MG63 (cell line): ENCODE data around the gene CCDC127. TPM values are rescaled to one million over a fixed set of nuclear protein-coding genes. Genes with fewer than 3 reads are reported as not detected.
"Not testable (repeated sequence)": the region's sequence is repeated elsewhere in the genome, so short reads cannot be mapped to it uniquely, and the experiment has no call there.

Experiments used
- DNase-seq: peaks from one replicate; pipeline ENCODE4 v3.0.0-alpha.2; 2020
- H3K27me3 ChIP-seq: fragments of 250-450 bp; sonication (Bioruptor Pico); 2 replicates; pipeline ENCODE4 v1.5.1; 2020; ENCODE audit warnings: mild to moderate bottlenecking, moderate library complexity
- H3K36me3 ChIP-seq: fragments of 250-450 bp; sonication (Bioruptor Pico); 2 replicates; pipeline ENCODE4 v1.5.1; 2020; ENCODE audit warnings: mild to moderate bottlenecking, moderate library complexity
- H3K4me3 ChIP-seq: fragments of 250-450 bp; sonication (Bioruptor Pico); 2 replicates; pipeline ENCODE4 v1.5.1; 2020; ENCODE audit warnings: mild to moderate bottlenecking, moderate library complexity
- H3K9me3 ChIP-seq: fragments of 250-450 bp; sonication (Bioruptor Pico); 2 replicates; pipeline ENCODE4 v1.5.1; 2020; ENCODE audit warnings: mild to moderate bottlenecking, moderate library complexity
- total RNA-seq: library from RNA; depleted of rRNA; stranded (reverse); fragments of >200 nt; shearing (Covaris generic); gene quantifications from 2 replicates; pipeline ENCODE4 v1.2.3, GENCODE V29; 2014; ENCODE audit warnings: low replicate concordance

CCDC127 gene
- total RNA-seq, 1 experiment from 2014 or later, result 3.4 TPM

DNA sequence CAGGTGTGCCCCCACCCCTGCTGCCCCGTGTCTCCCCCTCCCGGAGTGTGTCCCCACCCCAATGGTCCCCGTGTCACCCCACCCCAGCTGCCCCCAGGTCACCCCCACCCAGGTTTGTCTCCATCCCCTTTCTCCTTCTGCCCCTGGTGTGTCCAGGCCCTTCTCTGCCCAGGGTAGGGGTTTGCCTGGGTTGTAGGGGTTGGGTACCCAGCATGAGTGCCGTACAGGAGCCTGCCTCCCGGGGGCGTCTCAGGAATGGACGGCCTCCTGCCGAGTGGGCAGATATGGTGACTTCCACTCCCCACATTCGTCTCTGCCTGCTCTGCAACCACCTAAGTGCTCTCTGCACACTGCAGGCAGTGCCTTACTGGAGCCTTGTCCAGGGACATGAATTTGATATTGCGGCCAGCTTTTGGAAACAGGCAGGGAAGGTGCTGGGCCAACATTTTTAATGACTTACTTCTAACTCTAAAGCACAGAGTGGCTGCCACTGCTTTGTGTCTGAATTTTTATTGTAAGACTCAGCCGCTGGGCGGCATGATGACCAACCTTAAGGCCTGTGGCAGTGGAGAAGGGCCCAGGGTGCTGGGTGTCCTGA lies 20.0 kb downstream of the CCDC127 start:
- Histone ChIP-seq H3K36me3 (no peaks in the 10 kb centered on the region), H3K27me3 (no peaks in the 10 kb centered on the region), H3K9me3 (no peaks in the 10 kb centered on the region), H3K4me3 (no peak overlapping the region)
- DNase-seq, result no peak

DNA sequence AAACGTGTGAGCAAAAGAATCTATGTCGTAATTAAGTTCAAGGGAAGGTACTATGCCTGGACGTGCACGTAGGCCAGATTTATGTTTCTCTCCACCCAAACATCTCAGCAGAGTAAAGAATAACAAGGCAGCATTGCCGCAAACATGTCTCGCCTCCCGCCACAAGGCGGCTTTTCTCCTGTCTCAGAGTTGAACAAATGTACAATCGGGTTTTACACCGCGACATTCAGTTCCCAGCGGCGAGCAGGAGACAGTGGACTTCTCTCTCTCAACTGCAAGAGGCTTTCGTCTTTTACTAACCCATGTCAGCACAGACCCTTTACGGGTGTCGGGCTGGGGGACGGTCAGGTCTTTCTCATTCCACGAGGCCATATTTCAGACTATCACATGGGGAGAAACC lies 20.9 kb downstream of the CCDC127 start:
- H3K4me3 ChIP-seq, H3K27me3 ChIP-seq: not testable (repeated sequence)

DNA sequence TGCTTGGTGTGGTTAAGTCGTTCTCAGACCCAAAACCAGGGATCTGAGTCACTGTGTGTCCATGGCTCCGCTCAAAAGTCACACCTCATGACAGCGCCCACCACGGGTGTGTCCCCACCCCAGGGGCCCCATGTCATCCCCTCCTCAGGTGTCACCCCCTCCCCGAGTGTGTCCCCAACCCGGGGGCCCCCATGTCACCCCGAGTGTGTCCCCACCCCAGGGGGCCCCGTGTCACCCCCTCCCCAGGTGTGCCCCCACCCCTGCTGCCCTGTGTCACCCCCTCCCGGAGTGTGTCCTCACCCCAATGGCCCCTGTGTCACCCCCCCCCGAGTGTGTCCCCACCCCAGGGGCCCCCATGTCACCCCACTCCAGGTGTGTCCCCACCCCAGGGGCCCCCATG lies 21.6 kb downstream of the CCDC127 start:
- no peaks in the 10 kb centered on the region for H3K9me3 ChIP-seq
- H3K36me3 ChIP-seq, result no peaks in the 10 kb centered on the region
- H3K4me3 ChIP-seq, result no peak overlapping the region
- DNase-seq, result no peak
- H3K27me3 ChIP-seq, result no peaks in the 10 kb centered on the region

More for the DNA sequence above, 20.9 kb downstream of the CCDC127 start:
- not testable (repeated sequence) for DNase-seq, H3K36me3 ChIP-seq, H3K9me3 ChIP-seq

DNA sequence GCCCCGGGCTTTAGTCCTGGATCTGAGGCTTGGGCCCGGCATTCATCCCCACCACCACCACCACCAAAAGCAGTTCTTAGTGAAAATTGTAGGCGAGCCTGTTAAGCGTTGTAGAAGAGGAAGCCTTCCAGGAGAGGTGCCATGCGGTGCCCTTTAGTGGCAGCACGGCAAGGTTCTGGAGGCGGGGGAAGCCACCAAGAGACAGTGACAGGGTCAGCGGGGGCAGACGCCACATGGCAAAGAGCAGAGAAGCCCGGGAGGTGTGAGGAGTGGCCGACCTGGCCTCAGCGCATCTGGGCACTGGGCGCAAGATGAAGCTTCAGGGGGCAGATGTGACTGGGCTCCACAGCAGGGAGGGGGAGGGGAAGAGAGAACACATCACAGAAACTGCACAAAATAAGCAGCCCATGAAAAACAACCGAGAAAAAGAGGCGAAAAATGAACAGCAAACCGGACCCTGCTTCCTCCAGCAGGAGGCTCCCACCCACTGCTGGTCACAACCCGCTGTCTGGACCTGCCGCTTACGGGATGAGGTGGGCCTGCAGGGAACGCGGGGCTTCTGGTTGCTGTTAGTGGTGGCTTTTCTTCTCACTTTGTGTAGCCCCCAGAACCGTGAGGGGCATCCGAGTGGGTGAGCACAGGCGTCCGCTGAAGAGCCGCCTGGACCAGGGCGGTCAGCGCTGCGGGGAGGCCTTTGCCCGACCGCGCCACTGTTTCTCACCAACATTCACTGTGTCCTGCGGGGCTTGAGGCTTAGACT lies 22.4 kb downstream of the CCDC127 start:
- Histone ChIP-seq H3K4me3 (no peak overlapping the region), H3K27me3 (no peaks in the 10 kb centered on the region), H3K36me3 (no peaks in the 10 kb centered on the region), H3K9me3 (no peaks in the 10 kb centered on the region)
- no peak for DNase-seq

DNA sequence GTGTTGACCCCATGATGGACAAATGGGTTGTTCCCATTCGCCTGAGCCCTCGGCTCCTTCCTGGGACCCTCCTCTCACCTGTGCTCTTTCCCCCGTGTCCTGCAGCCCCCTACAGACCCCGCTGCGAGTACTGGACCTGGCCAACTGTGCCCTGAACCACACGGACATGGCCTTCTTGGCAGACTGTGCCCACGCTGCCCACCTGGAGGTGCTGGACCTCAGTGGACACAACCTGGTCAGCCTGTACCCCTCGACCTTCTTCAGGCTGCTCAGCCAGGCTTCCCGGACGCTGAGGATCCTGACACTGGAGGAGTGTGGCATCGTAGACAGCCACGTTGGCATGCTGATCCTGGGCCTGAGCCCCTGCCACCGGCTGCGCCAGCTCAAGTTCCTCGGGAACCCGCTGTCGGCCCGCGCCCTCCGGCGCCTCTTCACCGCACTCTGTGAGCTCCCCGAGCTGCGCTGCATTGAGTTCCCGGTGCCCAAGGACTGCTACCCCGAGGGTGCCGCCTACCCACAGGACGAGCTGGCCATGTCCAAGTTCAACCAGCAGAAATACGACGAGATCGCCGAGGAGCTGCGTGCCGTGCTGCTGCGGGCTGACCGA lies 23.2 kb downstream of the CCDC127 start:
- no peak for DNase-seq
- no peak overlapping the region for H3K4me3 ChIP-seq
- no peaks in the 10 kb centered on the region for H3K9me3 ChIP-seq
- H3K36me3 ChIP-seq, result no peaks in the 10 kb centered on the region
- H3K27me3 ChIP-seq, result no peaks in the 10 kb centered on the region

DNA sequence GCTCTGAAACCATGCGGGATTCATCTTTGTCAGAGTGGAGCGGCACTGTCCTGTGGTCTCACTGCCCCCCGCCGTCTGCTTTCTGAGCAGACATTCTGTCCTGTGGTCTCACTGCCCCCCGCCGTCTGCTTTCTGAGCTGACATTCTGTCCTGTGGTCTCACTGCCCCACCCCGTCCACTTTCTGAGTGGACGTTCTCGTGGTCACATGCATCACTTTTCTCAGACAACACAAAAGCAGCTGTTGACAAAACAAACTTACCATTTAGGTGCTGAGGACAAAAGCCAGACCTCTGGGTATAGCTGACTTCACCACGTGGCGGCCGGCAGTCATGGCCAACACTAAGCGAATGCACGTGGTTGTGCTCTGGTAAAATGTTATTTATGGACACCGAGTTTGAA lies 23.9 kb downstream of the CCDC127 start:
- no peaks in the 10 kb centered on the region for H3K36me3 ChIP-seq
- no peak for DNase-seq
- no peak overlapping the region for H3K4me3 ChIP-seq
- no peaks in the 10 kb centered on the region for H3K9me3 ChIP-seq
- H3K27me3 ChIP-seq, result no peaks in the 10 kb centered on the region

DNA sequence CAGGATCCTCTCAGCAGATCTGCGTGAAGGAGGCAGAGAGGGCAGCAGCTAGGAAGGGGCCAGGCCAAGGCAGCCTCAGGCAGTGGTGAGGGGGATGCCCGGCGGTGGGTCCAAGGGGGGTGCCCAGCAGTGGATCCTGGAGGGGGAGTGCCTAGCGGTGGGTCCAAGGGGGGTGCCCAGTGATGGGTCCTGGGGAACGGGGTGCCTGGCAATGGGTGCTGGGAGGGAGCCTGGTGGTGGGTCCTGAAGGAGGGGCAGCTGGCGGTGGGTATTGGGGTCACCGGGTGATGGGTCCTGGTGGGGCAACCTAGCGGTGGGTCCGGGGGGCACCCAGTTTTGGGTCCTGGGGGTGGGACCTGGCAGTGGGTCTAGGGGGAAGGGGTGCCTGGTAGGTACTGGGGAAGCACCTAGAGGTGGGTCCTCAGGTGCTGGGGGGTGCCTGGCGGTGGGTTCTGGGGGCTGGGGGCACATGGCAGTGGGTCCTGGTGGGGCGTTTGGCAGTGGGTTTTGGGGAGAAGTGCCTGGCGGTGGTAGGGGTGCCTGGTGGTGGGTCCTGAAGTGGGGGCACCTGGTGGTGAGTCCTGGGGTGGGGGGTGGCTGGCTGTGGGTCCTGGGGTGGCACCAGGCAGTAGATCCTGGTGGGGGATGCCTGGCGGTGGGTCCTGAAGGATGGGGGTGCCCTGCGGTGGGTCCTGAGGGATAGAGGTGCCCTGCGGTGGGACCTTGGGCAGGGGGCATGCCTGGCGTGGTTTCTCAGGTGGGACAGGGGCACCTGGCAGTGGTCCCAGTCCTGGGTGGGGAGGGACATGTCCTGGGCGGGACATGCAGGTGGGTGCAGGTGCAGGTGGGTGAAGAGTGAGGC lies 24.8 kb downstream of the CCDC127 start:
- Histone ChIP-seq H3K27me3 (no peaks in the 10 kb centered on the region), H3K9me3 (no peaks in the 10 kb centered on the region), H3K4me3 (no peak overlapping the region), H3K36me3 (no peaks in the 10 kb centered on the region)
- no peak for DNase-seq

DNA sequence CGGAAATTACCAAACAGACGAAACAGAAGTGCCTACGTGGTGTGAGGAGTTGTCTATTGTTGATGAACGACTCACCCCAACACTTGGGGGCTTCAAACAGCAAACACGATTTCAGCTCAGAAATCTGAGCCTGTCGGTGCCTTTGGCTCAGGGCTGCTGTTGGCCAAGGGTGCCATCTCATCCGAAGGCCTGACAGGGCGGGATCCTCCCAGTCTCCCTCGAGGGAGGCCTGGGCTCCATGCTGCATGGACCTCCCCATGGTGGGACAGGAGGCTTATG lies 25.3 kb downstream of the CCDC127 start:
- Histone ChIP-seq H3K27me3 (no peaks in the 10 kb centered on the region), H3K36me3 (no peaks in the 10 kb centered on the region), H3K4me3 (no peak overlapping the region), H3K9me3 (no peaks in the 10 kb centered on the region)
- DNase-seq, result no peak

DNA sequence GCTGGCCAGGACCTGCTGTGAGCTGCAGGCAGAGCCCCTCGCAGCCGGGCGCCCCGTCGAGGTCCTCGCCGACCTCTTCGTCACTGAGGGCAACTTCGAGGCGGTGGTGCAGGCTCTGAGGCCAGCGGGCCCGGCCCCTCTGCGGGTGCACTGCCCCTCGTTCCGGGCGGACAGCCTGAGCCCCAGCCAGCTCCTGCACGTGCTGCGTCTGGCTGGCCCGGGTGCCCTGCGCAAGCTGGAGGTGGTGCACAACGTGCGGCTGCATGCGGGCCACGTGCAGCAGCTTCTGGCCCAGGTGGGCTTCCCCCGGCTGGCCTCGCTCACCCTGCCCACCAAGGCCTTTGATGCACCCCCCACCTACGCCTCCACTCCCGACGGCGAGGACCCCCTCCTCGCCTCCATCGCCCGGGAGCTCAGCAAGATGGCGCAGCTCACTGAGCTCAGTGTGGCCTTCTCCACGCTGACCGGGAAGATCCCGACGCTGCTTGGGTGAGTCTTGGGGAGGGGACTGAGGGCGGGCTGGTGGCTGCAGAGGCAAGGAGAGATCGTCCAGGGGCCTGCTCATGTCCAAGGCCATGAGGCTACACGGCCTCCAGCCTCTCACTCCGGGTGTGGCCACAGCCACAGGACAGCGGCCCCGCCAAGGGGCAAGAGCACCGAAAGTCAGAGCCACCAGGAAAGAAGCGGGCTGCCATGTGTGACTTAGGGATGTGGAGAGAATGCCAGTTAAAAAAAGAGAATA lies 25.8 kb downstream of the CCDC127 start:
- no peak for DNase-seq
- H3K4me3 ChIP-seq, result no peak overlapping the region
- H3K36me3 ChIP-seq, result no peaks in the 10 kb centered on the region
- H3K27me3 ChIP-seq, result no peaks in the 10 kb centered on the region
- no peaks in the 10 kb centered on the region for H3K9me3 ChIP-seq

DNA sequence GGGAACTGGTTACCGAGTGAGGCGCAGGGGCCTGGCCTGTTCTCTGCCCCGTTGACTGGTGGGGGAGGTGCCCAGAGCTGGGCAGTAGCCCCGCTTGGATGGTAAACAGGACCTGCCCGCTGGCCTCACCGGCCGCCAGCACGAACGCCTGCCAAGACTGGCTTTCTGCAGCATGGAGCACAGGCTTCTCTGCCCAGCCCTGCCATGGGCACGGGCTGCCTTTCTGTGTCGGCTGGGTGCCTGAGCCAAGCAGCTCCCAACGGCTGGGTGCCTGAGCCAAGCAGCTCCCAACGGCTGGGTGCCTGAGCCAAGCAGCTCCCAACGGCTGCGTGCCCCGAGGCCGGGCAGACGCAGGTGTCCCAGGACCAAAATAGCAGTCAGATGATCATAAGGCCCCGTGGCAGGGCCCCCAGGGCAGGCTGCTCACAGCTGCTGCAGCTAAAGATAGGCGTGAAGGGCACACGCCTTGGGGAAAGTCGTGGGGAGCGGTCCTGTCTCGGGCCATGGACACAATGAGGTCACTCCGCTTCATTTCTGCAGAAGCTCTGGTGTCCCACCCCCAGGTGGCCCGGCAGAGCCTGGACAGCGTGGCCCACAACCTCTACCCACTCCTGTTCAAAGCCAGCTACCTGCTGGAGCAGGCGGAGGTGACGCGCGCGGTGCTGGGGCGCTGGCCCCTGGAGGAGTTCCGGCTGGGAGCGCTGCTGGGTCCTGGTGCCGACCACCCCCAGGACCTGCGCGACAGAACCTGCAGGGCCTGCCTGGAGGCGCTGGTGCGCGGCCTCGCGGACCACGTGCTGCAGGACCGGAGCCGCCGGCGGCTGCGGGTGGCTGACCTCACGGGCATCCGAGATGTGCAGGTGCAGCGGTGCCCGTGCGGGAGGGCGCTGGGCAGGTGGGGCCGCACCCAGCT lies 26.7 kb downstream of the CCDC127 start, which contains the start of gene LRRC14B:
LRRC14B (plus strand) TSS at position 460 of the 913 bp plus-strand sequence; CDS start at position 504, 44 bp downstream.
- no peaks in the 10 kb centered on the region for H3K27me3 ChIP-seq
- no peak within 1 kb of the TSS for H3K4me3 ChIP-seq
- no peaks in the 10 kb centered on the region for H3K36me3 ChIP-seq
- H3K9me3 ChIP-seq, result no peaks in the 10 kb centered on the region
- peak; percentile 88 for DNase-seq

DNA sequence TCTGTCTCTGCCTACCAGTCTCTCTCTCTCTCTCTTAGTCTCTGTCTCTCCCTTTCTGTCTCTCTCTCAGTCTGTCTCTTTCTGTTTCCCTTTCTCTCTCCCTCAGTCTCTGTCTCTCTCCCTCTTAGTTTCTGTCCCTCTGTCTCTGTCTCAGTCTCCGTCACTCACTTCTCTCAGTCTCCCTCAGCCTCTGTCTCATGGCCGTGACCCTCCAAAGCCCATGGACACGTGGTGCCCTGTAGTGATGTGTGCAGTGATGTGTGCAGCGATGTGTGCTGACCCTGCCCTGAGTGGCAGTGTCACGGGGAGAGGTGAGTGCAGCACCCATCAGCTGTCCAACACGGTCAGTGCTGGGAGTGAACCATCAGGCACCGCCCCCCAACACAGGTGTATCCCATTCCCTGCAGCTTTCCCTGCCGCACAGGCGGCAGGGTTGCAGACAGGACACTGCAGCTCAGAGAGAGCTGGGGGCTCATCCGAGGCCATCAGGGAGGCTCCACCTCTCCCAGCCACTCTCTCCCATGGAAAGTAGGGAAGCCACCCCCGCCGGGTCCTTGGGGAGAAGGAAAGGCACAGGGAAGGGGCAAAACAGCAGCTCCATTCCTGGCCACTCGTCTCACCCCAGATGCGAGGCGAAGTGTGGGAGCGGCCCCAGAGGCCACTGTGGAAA lies 27.5 kb downstream of the CCDC127 start:
- DNase-seq, result no peak
- H3K27me3 ChIP-seq, result no peaks in the 10 kb centered on the region

DNA sequence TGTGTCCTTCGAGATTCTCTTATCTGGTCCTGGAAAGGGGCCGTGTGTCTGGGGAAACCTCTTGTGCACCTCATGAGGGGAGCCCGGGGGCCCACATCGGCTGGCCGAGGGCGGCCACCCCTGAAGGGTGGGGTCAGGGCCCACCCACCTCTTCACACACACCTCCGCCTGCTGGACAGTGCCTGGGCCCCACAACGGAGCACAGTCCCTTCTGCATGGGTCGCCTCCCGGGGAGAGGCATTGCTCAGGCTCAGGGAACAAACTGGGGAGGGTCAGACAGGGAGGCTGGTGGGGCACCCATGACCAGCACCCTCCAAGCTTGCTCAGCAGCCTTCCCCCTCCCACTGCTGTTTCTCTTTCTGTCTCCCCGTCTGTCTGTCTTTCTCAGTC lies 28.0 kb downstream of the CCDC127 start:
- Histone ChIP-seq H3K27me3 (no peaks in the 10 kb centered on the region), H3K36me3 (no peaks in the 10 kb centered on the region), H3K4me3 (no peak overlapping the region), H3K9me3 (no peaks in the 10 kb centered on the region)
- DNase-seq, result no peak

More for the DNA sequence above, 27.5 kb downstream of the CCDC127 start:
- H3K9me3 ChIP-seq, result no peaks in the 10 kb centered on the region
- no peaks in the 10 kb centered on the region for H3K36me3 ChIP-seq
- no peak overlapping the region for H3K4me3 ChIP-seq

DNA sequence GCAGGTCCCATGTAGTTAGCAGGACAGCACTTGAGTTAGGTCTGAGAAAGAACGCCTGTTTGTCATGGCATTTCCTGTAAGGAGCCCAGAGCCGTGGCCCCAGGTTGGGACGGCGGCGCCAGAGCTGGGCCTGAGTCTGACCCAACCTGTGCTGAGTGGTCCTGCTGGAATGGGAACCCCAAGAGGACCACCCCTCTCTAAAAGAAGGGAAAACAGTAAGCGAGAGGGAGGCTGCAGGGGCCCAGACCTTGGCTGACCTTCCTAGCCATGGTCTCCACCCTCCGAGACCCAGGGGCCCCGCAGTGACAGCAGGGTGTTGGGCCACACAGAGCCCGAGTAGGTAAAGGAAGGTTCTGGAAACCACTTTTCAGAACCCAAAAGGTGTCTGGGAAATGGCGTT lies 28.5 kb downstream of the CCDC127 start:
- Histone ChIP-seq H3K36me3 (no peaks in the 10 kb centered on the region), H3K27me3 (no peaks in the 10 kb centered on the region), H3K4me3 (no peak overlapping the region), H3K9me3 (no peaks in the 10 kb centered on the region)
- no peak for DNase-seq

DNA sequence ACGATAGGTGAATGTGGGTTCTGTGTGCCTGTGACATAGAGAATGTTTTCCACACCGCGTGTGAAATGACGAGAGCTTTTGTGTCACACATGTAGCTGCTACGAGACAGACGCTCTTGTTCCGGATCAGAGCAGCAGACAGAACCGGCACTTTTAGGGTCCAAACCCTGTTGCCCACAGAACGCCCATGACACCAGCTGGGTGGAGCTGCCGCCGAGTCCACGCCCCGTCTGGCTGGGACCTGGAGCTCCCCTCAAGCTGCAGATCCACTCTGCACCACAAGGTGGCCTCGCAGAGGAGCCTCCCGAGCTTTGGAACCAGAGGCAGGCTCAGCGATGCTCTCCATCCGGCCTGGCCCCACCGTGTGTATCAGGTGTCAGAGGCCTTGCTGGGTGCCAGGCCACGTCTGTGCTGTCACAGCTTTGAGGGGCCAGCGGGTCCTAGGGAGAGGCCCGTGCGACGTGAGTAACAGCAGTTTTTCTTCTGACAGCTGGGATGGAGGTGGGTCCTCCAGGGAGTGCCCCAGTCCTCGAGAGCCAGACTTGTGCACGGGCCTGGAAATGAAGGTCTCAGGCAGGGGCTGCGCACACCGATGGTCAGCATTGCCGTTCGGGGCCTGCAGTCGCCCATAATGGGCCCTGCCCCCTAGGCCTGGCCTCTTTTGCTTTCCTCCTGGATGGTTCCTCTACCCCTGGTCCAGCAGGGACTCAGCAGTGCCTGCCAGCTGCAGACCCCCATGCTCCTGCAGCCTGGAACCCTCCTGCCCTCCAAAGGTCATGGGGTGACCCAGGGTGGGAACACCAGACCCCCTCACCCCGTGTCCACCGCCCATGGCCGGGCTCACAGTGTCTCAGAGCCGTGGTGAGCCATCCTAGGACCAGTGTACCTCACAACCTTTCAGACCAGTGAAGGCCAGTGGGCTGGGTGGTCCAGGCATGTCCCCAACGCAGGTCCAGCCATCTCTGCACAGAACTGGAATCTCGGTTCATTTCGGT lies 29.2 kb downstream of the CCDC127 start:
- peak; percentile 83 for DNase-seq
- H3K9me3 ChIP-seq, result no peaks in the 10 kb centered on the region
- H3K36me3 ChIP-seq, result no peaks in the 10 kb centered on the region
- H3K27me3 ChIP-seq, result no peaks in the 10 kb centered on the region
- H3K4me3 ChIP-seq, result no peak overlapping the region
